Astrocyte of the spinal cord (primary cell): ENCODE results near the gene COL4A1.

Experiments
- DNase-seq: peaks from one replicate; pipeline ENCODE4 v3.0.0; 2011; ENCODE audit warnings: low read depth, low spot score
- H3K4me3 ChIP-seq: 2 replicates; pipeline ENCODE4 v1.5.1; 2011; ENCODE audit warnings: low read depth, mild to moderate bottlenecking, low read length, moderate library complexity
- CTCF ChIP-seq: IDR thresholded peaks from 2 replicates; pipeline ENCODE4 v1.5.1; 2012; ENCODE audit warnings: low read depth, mild to moderate bottlenecking, low read length, inconsistent platforms
- in situ Hi-C: cut with HindIII; loops from 2 replicates; pipeline ENCODE4 v1.10.0; 2017; ENCODE audit warnings: low sequenced_read_pairs

COL4A1 gene

DNA sequence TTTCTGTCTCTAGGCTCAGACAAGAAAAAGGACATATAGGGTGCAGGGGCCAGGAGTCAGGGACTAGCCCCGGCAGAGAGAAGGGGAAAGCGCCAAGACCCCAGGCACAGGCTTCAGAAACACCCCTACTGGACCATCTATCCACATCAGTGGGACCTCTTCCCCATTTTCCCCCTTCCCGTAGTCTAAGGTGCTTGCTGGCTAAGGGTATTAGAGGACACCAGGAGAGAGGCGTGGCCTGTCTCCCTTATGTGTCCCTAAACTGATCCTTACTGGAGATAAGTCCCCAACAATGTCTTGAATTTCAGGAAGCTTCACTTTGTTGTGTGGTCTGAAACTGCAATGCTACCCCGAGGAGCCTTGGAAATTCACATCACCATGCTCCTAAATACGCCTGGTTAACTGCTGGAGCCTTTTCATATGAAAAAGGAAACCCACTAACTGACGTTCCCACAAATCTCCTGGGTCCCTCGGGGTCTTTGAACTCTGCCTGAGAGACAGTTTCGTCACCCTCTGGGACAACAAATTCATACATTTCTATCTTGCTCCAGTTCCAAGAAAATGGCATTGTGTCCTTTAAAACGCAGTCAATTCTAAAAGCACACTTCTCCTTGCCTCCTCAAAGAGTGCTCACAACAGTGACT is 197.7 kb downstream of the COL4A1 start:
- TF ChIP-seq CTCF: no peak
- in situ Hi-C loops: no loop called here
- no peak for DNase-seq
- no peak overlapping the region for H3K4me3 ChIP-seq

DNA sequence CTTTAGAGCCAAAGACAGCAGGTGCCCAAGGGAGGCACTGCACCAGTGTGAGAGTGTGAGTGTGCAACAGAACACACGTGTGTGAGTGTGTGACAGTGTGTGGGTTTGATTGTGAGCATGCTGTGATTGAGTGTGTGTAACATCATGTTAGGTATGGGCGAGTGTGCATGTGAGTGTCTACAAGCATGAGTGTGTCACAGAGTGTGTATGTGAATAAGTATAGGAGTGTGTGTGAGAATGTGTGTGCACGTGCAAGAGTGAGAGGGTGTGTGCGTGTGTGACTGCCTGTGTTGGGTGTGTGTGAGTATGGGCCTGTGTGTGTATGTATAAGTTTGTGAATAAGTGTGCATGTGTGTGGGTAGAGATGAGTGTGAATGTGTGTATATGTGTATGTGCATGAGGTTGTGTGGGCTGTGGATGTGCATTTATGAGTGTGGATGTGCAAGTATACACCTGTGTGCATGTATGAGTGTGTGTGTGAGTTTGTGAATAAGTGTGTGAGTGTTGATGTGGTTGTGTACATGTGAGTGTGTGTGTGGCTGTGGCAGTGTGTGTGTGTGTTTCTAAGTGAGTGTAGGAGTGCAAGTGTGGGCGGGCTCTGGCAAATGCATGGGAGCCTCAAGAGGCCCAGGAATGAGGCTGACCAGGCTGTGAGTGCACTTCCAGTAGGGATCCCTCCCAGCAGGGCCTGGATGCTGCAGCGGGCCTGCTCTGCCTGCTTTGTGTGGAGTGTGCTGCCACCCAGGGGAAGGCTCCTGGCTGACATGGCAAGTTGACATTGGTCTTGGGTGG is 198.4 kb downstream of the COL4A1 start:
- DNase-seq: peak; percentile 89
- in situ Hi-C loops: no loop called here
- H3K4me3 ChIP-seq: no peak overlapping the region
- peak; percentile 85 for TF ChIP-seq CTCF

DNA sequence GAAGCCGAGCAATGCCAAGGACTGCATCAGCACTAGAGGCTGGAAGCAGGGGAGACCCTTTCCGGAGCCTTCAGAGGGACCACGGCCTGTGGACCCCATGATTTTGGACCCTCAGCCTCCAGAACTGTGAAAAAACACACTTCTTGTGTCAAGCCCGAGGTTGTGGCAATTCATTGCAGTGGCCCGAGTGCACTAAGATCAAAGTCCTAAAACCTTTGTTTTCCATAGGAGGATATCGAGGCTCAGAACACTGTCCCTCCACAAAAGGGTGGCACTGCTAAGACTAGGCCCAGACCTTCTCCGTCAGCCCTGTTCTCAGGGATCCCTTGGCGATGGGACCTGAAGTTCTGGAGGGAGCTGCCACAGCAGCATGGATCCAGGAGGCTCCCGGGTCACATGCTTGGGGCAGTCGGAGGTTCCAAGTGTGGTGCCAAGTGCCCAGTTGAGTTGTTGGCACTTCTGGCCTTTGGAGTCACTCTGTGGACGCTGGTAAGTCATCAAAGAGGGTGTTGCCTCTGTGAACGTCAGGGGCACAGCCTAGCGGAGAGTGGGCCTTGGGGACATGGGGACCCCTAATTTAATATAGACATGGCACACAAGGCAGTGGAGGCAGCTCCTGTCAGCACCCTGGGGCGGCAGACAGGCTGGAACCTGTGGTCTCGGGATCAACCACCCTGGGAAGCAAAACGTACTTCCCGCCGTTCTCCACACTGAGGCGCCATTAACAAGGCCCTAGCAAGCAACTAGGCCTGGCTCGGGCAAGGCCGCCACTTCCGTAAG is 199.2 kb downstream of the COL4A1 start:
- in situ Hi-C loops: no loop called here
- no peak for DNase-seq
- no peak overlapping the region for H3K4me3 ChIP-seq
- TF ChIP-seq CTCF: peak; percentile 26

- in situ Hi-C loops: no loop called here
Observed at GRCh38 chr13:110106726-110107125, 200.2 kb downstream of the COL4A1 start.

DNA sequence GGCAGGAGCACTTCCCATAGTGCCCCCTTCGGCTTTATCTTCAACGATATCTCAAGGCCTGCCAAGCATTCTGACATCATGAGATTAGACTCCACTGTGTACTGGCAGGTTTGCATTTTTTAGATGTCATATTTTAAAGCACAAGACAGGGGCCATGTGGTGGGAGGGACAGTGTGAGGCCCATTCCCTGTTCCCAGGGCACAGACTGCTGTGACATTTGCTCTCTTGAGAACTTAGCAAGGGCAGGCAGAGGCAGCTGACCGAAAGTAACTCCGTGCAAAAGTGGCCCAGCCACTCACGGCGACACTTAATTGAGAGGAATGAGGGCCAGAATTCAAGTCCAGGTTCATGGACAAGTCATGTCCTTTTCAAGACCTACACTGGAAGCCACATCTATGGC is 201.8 kb downstream of the COL4A1 start:
- TF ChIP-seq CTCF: no peak
- in situ Hi-C loops: no loop called here
- DNase-seq: no peak

More at GRCh38 chr13:110106726-110107125, 200.2 kb downstream of the COL4A1 start:
- no peak for TF ChIP-seq CTCF
- no peak for DNase-seq
- H3K4me3 ChIP-seq: no peak overlapping the region

GRCh38 chr13:110103534-110103933 is 203.4 kb downstream of the COL4A1 start:
- no peak overlapping the region for H3K4me3 ChIP-seq
- in situ Hi-C loops: no loop called here
- no peak for TF ChIP-seq CTCF
- DNase-seq: no peak

More for the DNA sequence above, 201.8 kb downstream of the COL4A1 start:
- H3K4me3 ChIP-seq: no peak overlapping the region
